Hepatocyte (in vitro differentiated cells): Measurements from ENCODE around the gene GPRC5D. TPM values are rescaled to one million over a fixed set of nuclear protein-coding genes. Genes with fewer than 3 reads are reported as not detected.

Source experiments
- DNase-seq: peaks from one replicate; pipeline ENCODE4 v3.0.0-alpha.2; 2016; ENCODE audit warnings: low spot score
- H2AFZ ChIP-seq: fragments of 200-600 bp; sonication (generic); 2 replicates; pipeline ENCODE4 v1.6.0; 2016; ENCODE audit warnings: antibody characterized with exemption, mild to moderate bottlenecking
- H3K27ac ChIP-seq: fragments of 200-600 bp; sonication (generic); 2 replicates; pipeline ENCODE4 v1.5.1; 2016; ENCODE audit warnings: mild to moderate bottlenecking
- H3K27me3 ChIP-seq: fragments of 200-600 bp; sonication (generic); 2 replicates; pipeline ENCODE4 v1.6.1; 2016
- H3K36me3 ChIP-seq: fragments of 200-600 bp; sonication (generic); replicated peaks from 2 replicates; pipeline ENCODE4 v1.5.1; 2016; ENCODE audit warnings: low read depth; ENCODE audit not compliant: insufficient read depth
- H3K4me1 ChIP-seq: fragments of 200-600 bp; sonication (generic); 2 replicates; pipeline ENCODE4 v1.5.1; 2016; ENCODE audit warnings: mild to moderate bottlenecking, moderate library complexity; ENCODE audit not compliant: insufficient read depth
- H3K4me2 ChIP-seq: fragments of 200-600 bp; sonication (generic); 2 replicates; pipeline ENCODE4 v1.6.0; 2016
- H3K4me3 ChIP-seq: fragments of 200-600 bp; sonication (generic); 2 replicates; pipeline ENCODE4 v1.5.1; 2016; ENCODE audit warnings: mild to moderate bottlenecking
- H3K79me2 ChIP-seq: fragments of 200-600 bp; sonication (generic); 2 replicates; pipeline ENCODE4 v1.6.0; 2017; ENCODE audit warnings: mild to moderate bottlenecking
- H3K9me2 ChIP-seq: fragments of 200-600 bp; sonication (generic); replicated peaks from 2 replicates; pipeline ENCODE4 v1.6.0; 2017; ENCODE audit warnings: mild to moderate bottlenecking; ENCODE audit not compliant: insufficient read depth
- H3K9me3 ChIP-seq: fragments of 200-600 bp; sonication (generic); 2 replicates; pipeline ENCODE4 v1.5.1; 2016; ENCODE audit warnings: low read depth, mild to moderate bottlenecking
- H4K20me1 ChIP-seq: fragments of 200-600 bp; sonication (generic); 2 replicates; pipeline ENCODE4 v1.6.0; 2016; ENCODE audit warnings: mild to moderate bottlenecking; ENCODE audit not compliant: insufficient read depth, poor library complexity, severe bottlenecking
- CTCF ChIP-seq: fragments of 200-600 bp; sonication (generic); IDR thresholded peaks from 2 replicates; pipeline ENCODE4 v1.5.1; 2016; ENCODE audit warnings: antibody characterized with exemption, mild to moderate bottlenecking; ENCODE audit not compliant: poor library complexity
- EZH2 ChIP-seq: fragments of 200-600 bp; sonication (generic); IDR thresholded peaks from 2 replicates; pipeline ENCODE4 v1.6.1; 2016; ENCODE audit warnings: antibody characterized with exemption, mild to moderate bottlenecking, borderline replicate concordance
- EZH2phosphoT487 ChIP-seq: fragments of 200-600 bp; sonication (generic); IDR thresholded peaks from one replicate; pipeline ENCODE4 v1.6.1; 2018; ENCODE audit warnings: antibody characterized with exemption, mild to moderate bottlenecking, low read depth, moderate library complexity; ENCODE audit not compliant: unreplicated experiment, severe bottlenecking
- WGBS: methylation state at CpG from one replicate; pipeline ENCODE4 v1.1.6; 2016; ENCODE audit warnings: low lambda C conversion rate; ENCODE audit errors: missing lambda C conversion rate; 5-methylcytosine and 5-hydroxymethylcytosine counted together
- polyA plus RNA-seq: library from polyadenylated mRNA; unstranded; fragments of >200 nt; fragmentation: Nextera tagmentation; extraction: Ambion mirVana; gene quantifications from 2 replicates; pipeline ENCODE4 v1.2.1, GENCODE V29; 2016
- total RNA-seq: library from RNA; depleted of rRNA; stranded (reverse); fragments of >200 nt; gene quantifications from 2 replicates; pipeline ENCODE4 v1.2.3, GENCODE V29; 2014

GPRC5D gene
- total and polyA plus RNA-seq, 2 experiments from 2014 or later, result not detected

GRCh38 chr12:12917517-12917916 is 34.5 kb downstream of the GPRC5D start:
- no peaks in the 10 kb centered on the region for H3K9me3 ChIP-seq
- no peaks in the 10 kb centered on the region for H3K27me3 ChIP-seq
- WGBS, result 60% methylated on average over 2 of the region's 2 CpGs
- no peak for DNase-seq
- H3K79me2 ChIP-seq, result no peaks in the 10 kb centered on the region
- H2AFZ ChIP-seq, result no peak overlapping the region
- H3K9me2 ChIP-seq, result no peaks in the 10 kb centered on the region
- no peaks in the 10 kb centered on the region for H3K4me1 ChIP-seq
- no peak overlapping the region for H3K4me2 ChIP-seq
- no peaks in the 10 kb centered on the region for H4K20me1 ChIP-seq
- H3K27ac ChIP-seq, result no peak overlapping the region
- TF ChIP-seq CTCF, result no peak
- no peak overlapping the region for H3K4me3 ChIP-seq
- H3K36me3 ChIP-seq, result no peaks in the 10 kb centered on the region

GRCh38 chr12:12916135-12916944 is 35.6 kb downstream of the GPRC5D start:
- Histone ChIP-seq H3K4me3 (no peak overlapping the region), H3K9me2 (no peaks in the 10 kb centered on the region), H3K27ac (peak overlapping the region; percentile 1), H3K27me3 (no peaks in the 10 kb centered on the region), H4K20me1 (no peaks in the 10 kb centered on the region), H3K4me1 (no peaks in the 10 kb centered on the region), H3K36me3 (no peaks in the 10 kb centered on the region), H2AFZ (no peak overlapping the region), H3K79me2 (no peaks in the 10 kb centered on the region), H3K4me2 (no peak overlapping the region), H3K9me3 (no peaks in the 10 kb centered on the region)
- peak; percentile 86 for DNase-seq
- 39% methylated on average over 19 of the region's 19 CpGs for WGBS
- peak; percentile 90 for TF ChIP-seq CTCF
- no peak for TF ChIP-seq EZH2phosphoT487

- H4K20me1 ChIP-seq, result no peaks in the 10 kb centered on the region
- no peaks in the 10 kb centered on the region for H3K36me3 ChIP-seq
- H3K27me3 ChIP-seq, result no peaks in the 10 kb centered on the region
- no peak for DNase-seq
- no peaks in the 10 kb centered on the region for H3K9me2 ChIP-seq
- WGBS, result 87% methylated on average over 10 of the region's 10 CpGs
- no peak overlapping the region for H3K4me2 ChIP-seq
- no peaks in the 10 kb centered on the region for H3K4me1 ChIP-seq
- no peaks in the 10 kb centered on the region for H3K79me2 ChIP-seq
- H2AFZ ChIP-seq, result no peak overlapping the region
- H3K27ac ChIP-seq, result no peak overlapping the region
- TF ChIP-seq EZH2phosphoT487 (no peak), CTCF (no peak), EZH2 (no peak)
- no peak overlapping the region for H3K4me3 ChIP-seq
- no peaks in the 10 kb centered on the region for H3K9me3 ChIP-seq
These were observed 36.3 kb downstream of the GPRC5D start for GRCh38 chr12:12915656-12916055.

- H3K36me3 ChIP-seq, result no peaks in the 10 kb centered on the region
- no peak for TF ChIP-seq CTCF
- TF ChIP-seq EZH2phosphoT487, result no peak
- DNase-seq, result no peak
- H3K9me3 ChIP-seq, result no peaks in the 10 kb centered on the region
- H3K27ac ChIP-seq, result no peak overlapping the region
- 92% methylated on average over 5 of the region's 5 CpGs for WGBS
- H3K27me3 ChIP-seq, result no peaks in the 10 kb centered on the region
- H3K4me1 ChIP-seq, result peaks cover 18% of the 10 kb centered on the region
- peaks cover 4% of the 10 kb centered on the region for H4K20me1 ChIP-seq
- no peak overlapping the region for H3K4me2 ChIP-seq
- no peak overlapping the region for H3K4me3 ChIP-seq
- H3K79me2 ChIP-seq, result peaks cover 4% of the 10 kb centered on the region
- H2AFZ ChIP-seq, result no peak overlapping the region
- no peaks in the 10 kb centered on the region for H3K9me2 ChIP-seq
These were observed 39.3 kb downstream of the GPRC5D start for GRCh38 chr12:12912711-12913110.
